Lower leg skin (tissue), 4 donors: ENCODE data around the gene ASB4. TPM values are rescaled to one million over a fixed set of nuclear protein-coding genes. Genes with fewer than 3 reads are reported as not detected.

Experiments used
- DNase-seq, 2 donors: peaks; one replicate each; pipeline ENCODE4 v3.0.0-alpha.2; 2019; ENCODE audit warnings: low spot score in 2 of 2
- H3K4me3 ChIP-seq: fragments of 200-600 bp; sonication (generic); 2 replicates; pipeline ENCODE4 v1.5.1; 2017; ENCODE audit warnings: mild to moderate bottlenecking, low read depth; ENCODE audit not compliant: poor library complexity, severe bottlenecking
- POLR2A ChIP-seq, 2 donors: fragments of 450-650 bp; IDR thresholded peaks; one replicate each; pipeline ENCODE4 v1.6.1; 2016 to 2017; ENCODE audit warnings: antibody characterized with exemption in 2 of 2, mild to moderate bottlenecking in 1 of 2, moderate library complexity in 1 of 2
- WGBS, 2 donors: methylation state at CpG; one replicate each; pipeline ENCODE4 v1.1.5; 2018; 5-methylcytosine and 5-hydroxymethylcytosine counted together
- intact Hi-C: fragments of 100-400 bp; cut with DNase I; formaldehyde crosslinking; loops from one replicate; pipeline ENCODE4 v1.15.0; 2023; ENCODE audit warnings: low total_unique reads
- total RNA-seq, 4 donors: library from RNA; depleted of rRNA; stranded (reverse); fragments of >200 nt; gene quantifications; one replicate each; pipeline ENCODE4 v1.1.0, GENCODE V29; 2016
- TF ChIP-seq, protein P1 (sequence below), 3 donors: fragments of 450-650 bp; IDR thresholded peaks; one replicate each; pipeline ENCODE4 v1.5.1; 2016; ENCODE audit warnings: antibody characterized with exemption in 3 of 3, mild to moderate bottlenecking in 3 of 3, moderate library complexity in 2 of 3

The ASB4 gene
- total RNA-seq, 4 donors from 2014 or later, result 0.34 to 0.45 TPM; not detected in 2

DNA sequence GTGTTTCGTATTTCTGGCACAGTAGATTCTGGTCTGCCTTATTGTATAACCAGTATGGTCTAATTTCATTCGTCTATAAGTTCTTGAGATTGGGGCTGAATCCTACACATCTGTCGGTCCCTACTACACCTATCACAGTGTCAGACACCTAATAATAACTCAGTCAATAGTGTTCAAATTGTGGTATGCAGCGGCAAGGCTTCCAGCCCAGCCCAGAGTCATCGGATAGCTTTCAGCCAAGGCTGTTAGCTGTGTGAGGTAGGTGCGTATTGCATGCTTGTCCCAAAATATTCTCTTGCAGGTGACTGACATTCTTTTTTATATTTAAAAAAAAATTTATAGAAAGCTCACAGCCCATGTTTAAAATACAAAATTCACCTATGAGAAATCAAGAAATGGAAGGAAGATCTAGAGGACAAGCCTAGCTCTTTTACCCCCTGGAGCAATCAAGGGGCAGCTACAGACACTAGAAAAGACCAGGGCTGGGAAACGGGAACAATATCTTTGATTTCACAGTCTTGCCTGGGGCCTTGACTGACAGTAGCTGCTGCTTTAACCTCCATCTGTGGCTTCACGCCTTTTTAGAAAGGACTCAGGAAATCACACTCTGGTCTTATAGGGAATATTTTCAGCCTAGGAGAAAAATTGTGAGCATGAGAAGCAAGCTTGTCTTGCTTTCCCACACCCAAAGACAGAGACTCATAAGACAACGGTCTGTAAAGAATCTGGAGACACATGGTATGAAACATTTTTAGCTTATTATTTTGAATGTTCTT is 9.5 kb upstream of the ASB4 start:
- no peak overlapping the region for H3K4me3 ChIP-seq
- 81 to 85% methylated on average over 9 of the region's 9 CpGs for WGBS, 2 donors
- intact Hi-C loops, result loop anchor here (10.0 kb wide), 1 partner anchor 1021 kb away; no protein-coding TSS in a partner anchor
- DNase-seq, result no peak
- no peak for TF ChIP-seq POLR2A (IDR thresholded peaks at IDR 0.05)
- TF ChIP-seq, protein P1, sequence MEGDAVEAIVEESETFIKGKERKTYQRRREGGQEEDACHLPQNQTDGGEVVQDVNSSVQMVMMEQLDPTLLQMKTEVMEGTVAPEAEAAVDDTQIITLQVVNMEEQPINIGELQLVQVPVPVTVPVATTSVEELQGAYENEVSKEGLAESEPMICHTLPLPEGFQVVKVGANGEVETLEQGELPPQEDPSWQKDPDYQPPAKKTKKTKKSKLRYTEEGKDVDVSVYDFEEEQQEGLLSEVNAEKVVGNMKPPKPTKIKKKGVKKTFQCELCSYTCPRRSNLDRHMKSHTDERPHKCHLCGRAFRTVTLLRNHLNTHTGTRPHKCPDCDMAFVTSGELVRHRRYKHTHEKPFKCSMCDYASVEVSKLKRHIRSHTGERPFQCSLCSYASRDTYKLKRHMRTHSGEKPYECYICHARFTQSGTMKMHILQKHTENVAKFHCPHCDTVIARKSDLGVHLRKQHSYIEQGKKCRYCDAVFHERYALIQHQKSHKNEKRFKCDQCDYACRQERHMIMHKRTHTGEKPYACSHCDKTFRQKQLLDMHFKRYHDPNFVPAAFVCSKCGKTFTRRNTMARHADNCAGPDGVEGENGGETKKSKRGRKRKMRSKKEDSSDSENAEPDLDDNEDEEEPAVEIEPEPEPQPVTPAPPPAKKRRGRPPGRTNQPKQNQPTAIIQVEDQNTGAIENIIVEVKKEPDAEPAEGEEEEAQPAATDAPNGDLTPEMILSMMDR (IDR thresholded peaks at IDR 0.05), result no peak

DNA sequence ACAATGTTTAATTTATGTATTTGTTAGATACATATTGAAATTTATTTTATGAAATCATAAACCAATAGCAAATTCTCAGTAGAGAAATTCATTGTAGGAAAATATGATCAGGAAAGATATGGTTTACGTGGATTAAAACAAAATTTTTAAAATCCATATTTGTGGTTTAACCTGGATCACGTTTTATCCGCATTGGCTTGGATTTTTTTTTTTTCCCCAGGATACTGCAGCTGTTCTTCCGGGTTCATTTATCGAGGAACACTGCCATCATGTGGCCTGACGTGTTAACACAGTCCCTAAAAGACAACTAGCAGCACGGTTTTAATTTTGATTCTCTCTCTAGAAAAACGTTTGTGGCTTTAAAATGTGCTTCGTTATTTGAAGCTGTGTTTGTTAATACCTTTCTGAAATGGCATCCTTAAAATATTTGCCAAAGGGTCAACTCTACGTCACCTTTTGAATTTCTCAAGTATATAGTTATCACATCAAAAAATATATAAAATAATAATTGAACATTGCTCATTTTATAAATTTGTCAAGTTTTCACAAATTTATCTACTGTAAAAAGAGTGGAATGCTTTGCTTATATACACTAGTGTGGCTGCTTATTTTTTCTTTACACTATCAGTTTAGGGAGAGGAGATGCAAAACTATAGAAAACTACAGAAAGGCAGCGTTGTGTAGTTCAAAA is 8.7 kb upstream of the ASB4 start:
- TF ChIP-seq POLR2A (IDR thresholded peaks at IDR 0.05), result no peak
- TF ChIP-seq, protein P1 (IDR thresholded peaks at IDR 0.05), result no peak
- 9 to 10% methylated on average over 11 of the region's 11 CpGs for WGBS, 2 donors
- no peak overlapping the region for H3K4me3 ChIP-seq
- DNase-seq, result peak in 1 of 2 donors; percentile 58
- intact Hi-C loops, result loop anchor here (10.0 kb wide), 1 partner anchor 1022 kb away; no protein-coding TSS in a partner anchor

DNA sequence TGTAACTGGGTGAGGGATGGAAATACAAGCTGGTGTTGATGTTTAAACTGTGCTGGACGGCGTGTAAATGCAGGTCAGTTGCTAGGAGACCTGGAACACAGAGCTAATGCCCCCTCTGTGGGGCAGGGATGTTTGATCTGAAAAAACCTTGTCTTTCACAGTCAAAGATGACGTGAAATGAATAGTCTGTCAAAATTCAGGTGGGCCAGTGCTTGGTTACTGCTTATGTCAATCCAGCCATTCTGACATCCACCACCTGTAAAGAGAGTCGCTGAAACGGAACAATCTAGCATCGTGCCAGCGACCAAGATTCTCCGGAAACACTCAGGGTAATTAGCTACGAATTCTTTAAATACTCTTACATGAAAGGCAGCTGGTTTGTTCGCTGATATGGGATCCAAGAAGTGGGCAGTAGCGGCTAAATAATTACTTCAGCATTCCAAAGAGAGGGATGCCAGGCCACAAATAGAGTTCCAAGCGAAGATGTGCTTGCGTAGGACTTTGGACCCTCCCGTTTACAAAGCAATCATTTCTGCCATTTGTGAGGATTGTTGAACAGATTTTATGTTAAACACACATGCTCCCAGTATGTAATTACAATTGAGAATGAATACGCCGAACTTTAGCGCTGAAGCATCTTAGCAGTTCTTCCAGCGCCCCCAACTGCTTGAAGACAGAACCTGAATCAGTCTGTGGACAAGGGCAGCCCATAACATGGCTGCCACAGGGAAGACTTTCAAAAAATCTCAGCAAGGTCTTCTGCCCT is 7.3 kb upstream of the ASB4 start:
- TF ChIP-seq, protein P1 (IDR thresholded peaks at IDR 0.05), result no peak
- no peak for TF ChIP-seq POLR2A (IDR thresholded peaks at IDR 0.05)
- no peak overlapping the region for H3K4me3 ChIP-seq
- WGBS, 2 donors, result 65 to 71% methylated on average over 18 of the region's 18 CpGs
- intact Hi-C loops, result loop anchor here (10.0 kb wide), 1 partner anchor 1024 kb away; no protein-coding TSS in a partner anchor
- no peak for DNase-seq

DNA sequence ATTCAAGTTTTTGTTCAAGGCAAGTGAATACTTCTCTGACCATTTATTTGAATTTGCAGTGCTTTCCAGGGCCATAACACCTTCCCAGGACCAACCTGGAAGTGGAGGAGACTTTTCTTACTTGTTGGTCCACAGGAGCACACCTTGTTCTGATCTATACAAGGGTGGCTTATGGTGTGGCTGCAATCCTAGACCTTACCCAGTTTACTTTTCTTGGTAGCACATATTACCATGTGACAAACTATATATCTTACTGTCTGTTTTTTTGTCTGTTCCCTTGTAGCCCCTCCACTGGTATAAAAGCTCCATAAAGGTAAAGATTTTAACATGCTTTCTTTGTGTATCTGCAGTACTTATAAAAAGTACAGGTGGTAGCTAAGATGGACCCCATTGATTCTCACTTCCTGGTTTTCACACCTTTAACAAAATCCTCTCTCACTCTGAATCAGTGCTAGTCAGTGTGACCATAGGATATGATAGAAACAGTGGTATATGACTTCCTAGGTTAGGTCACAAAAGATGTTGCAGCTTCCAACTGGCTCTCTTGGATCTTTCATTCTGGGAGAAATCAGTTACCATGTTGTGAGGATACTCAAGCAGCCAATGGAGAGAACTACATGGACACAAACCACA is 5.6 kb upstream of the ASB4 start:
- intact Hi-C loops, result loop anchor here (10.0 kb wide), 1 partner anchor 1025 kb away; no protein-coding TSS in a partner anchor
- no peak for DNase-seq
- H3K4me3 ChIP-seq, result no peak overlapping the region
- TF ChIP-seq, protein P1 (IDR thresholded peaks at IDR 0.05), result no peak
- no peak for TF ChIP-seq POLR2A (IDR thresholded peaks at IDR 0.05)
